Coronary artery (tissue), 2 donors: Measurements from ENCODE around the gene MED26.

Experiments used
- DNase-seq: peaks from one replicate; pipeline ENCODE4 v3.0.0-alpha.2; 2017; ENCODE audit warnings: low spot score
- H3K27ac ChIP-seq, 2 donors: fragments of 200-600 bp; sonication (generic); one replicate each; pipeline ENCODE4 v1.5.1; 2016 to 2019
- H3K4me3 ChIP-seq: fragments of 200-600 bp; sonication (generic); 2 replicates; pipeline ENCODE4 v1.5.1; 2016; ENCODE audit warnings: mild to moderate bottlenecking, moderate library complexity
- TF ChIP-seq, protein P1 (sequence below): fragments of 200-600 bp; sonication (generic); IDR thresholded peaks from one replicate; pipeline ENCODE4 v1.5.1; 2019; ENCODE audit warnings: antibody characterized with exemption

The MED26 gene

DNA sequence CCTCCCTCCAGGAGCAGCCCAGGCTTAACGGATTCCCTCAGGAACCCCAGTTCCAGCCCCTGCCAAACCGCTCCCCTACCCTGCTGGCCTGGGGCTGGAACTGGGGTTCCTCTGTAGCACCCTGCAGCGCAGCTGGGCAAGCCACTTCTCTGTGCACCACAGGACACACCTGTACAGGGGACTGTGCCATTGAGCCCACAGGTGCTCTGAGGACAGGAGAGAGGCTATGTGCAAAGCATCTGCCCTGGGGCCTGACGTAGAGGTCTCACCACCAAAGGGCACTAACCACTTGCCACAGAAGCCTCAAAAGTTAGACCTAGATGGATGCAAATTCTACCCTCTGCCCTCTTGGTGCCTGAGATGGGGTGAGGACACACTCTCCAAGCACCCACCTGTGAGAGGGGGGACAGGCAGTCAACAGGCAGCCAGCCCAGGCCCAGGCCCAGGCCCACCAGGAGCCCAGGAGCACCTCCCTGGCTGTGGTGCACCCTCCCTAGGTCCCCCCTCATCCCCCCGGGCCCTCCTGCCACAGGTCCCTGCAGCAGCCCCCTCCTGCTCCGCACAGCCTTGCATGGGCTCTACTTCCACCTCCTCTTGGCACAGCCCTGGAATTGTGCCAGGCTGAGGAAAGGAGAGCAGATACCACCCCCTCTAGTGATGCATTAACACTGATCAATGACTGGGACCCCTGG lies 28.2 kb downstream of the MED26 start:
- no peak overlapping the region for H3K27ac ChIP-seq
- no peak overlapping the region for H3K4me3 ChIP-seq
- TF ChIP-seq, protein P1, sequence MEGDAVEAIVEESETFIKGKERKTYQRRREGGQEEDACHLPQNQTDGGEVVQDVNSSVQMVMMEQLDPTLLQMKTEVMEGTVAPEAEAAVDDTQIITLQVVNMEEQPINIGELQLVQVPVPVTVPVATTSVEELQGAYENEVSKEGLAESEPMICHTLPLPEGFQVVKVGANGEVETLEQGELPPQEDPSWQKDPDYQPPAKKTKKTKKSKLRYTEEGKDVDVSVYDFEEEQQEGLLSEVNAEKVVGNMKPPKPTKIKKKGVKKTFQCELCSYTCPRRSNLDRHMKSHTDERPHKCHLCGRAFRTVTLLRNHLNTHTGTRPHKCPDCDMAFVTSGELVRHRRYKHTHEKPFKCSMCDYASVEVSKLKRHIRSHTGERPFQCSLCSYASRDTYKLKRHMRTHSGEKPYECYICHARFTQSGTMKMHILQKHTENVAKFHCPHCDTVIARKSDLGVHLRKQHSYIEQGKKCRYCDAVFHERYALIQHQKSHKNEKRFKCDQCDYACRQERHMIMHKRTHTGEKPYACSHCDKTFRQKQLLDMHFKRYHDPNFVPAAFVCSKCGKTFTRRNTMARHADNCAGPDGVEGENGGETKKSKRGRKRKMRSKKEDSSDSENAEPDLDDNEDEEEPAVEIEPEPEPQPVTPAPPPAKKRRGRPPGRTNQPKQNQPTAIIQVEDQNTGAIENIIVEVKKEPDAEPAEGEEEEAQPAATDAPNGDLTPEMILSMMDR: no peak
- DNase-seq: no peak

DNA sequence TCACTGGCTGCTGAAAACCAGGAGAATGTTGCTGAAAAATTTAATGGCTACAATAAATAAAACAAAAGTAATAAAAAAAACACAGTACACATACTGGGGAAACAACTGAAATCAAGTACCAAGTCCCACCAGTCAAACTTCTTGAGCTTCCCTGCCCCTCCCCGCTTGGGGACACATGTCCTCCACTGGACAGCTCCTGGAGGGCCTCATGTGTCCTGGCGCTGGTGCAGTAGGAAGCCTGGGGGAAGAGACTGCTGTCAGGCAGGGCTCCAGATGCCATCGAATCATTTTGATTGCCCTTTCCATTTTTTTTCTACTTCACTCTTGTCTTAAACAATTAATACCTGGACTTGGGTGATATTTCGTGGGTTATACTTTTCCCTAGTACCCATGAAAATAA lies 29.2 kb downstream of the MED26 start:
- TF ChIP-seq, protein P1: no peak
- no peak overlapping the region for H3K27ac ChIP-seq

DNA sequence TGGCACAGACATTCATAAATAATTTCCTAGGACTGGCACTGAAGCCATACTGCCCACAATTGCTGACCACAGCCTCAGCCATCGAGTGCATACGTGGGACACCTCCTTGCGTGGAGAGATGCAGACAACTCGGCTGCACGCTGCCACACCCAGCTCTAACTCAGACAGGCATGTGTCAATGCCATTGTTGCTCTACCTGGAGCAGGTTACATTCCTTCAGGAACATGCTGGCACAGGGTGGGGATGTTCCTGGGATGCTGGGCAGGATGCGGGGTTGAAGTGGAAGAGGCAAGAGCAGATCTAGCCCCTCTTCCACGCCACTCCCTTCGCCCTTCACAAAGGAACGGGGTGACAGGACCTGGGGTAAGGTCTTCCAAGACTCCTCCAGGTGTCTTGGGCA lies 31.6 kb downstream of the MED26 start:
- TF ChIP-seq, protein P1: no peak
- Histone ChIP-seq H3K27ac (no peak overlapping the region), H3K4me3 (no peak overlapping the region)
- no peak for DNase-seq

More for the DNA sequence above, 29.2 kb downstream of the MED26 start:
- no peak for DNase-seq
- H3K4me3 ChIP-seq: no peak overlapping the region

DNA sequence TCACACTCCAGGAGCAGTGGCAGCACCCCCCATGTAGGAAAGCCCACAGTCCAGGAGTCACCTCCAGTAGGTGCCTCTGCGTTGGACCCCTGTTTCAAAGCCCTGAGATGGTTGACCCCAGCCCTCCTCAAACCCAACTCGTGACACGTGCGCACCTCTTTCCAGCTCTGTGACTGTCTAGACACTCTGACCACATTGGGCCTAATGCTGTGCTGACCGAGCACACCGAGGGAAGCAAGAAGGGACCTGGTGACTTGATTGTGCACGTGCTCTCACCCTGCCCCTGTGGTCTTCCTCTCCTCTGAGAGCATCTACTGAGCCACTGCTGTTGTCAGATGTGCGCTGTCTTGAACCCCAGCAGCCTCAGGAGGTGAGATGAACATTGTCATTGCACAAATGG lies 32.9 kb downstream of the MED26 start:
- H3K27ac ChIP-seq: no peak overlapping the region
- H3K4me3 ChIP-seq: no peak overlapping the region
- TF ChIP-seq, protein P1: no peak
- DNase-seq: no peak

DNA sequence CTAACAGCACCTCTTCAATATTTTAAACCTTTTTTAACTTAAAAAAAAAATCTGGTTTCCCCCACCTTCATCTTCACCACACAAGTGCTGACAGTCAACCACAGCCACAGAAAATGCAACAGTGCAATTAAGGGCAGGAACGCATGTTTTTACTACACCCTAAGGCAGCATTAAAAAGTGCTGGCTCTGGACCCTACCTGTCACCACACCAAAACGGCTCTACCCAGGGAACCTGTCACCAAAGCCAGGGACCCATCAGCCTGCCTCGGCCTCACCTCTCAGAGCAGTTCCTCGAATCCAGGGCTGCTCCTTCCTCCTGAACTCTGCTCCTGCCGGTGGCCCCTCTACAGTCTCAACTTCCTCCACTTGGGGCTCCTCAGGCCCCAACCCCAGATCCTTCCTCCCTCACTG lies 33.3 kb downstream of the MED26 start:
- Histone ChIP-seq H3K4me3 (no peak overlapping the region), H3K27ac (no peak overlapping the region)
- TF ChIP-seq, protein P1: no peak
- DNase-seq: no peak

- DNase-seq: no peak
- H3K4me3 ChIP-seq: no peak overlapping the region
- TF ChIP-seq, protein P1: no peak
- no peak overlapping the region for H3K27ac ChIP-seq
Observed at GRCh38 chr19:16594131-16594586, 33.8 kb downstream of the MED26 start.

DNA sequence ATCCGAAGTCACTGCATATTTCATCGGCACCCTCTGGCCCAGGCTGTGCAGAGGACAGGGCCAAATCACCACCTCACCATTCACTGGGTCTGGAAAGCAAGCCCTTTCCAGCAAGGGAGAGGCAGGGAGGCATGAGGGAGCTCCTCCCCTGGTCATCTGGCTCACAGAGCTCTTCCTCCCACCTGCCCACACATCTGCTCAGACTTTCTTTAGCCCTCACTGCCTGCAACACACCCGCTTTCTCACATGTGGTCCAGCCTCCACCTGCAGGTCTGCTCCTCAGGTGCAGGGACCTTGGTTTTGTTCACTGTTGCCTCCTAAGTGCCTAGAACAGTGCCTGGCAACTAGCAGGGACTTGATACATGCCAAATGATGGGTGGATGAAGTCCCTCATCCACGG lies 34.8 kb downstream of the MED26 start:
- TF ChIP-seq, protein P1: no peak
- no peak for DNase-seq
- H3K27ac ChIP-seq: no peak overlapping the region
- no peak overlapping the region for H3K4me3 ChIP-seq
